ENCODE results near the gene PTPRJ.
"Not testable (repeated sequence)": the region's sequence is repeated elsewhere in the genome, so short reads cannot be mapped to it uniquely, and the experiment has no call there.

The PTPRJ gene

DNA sequence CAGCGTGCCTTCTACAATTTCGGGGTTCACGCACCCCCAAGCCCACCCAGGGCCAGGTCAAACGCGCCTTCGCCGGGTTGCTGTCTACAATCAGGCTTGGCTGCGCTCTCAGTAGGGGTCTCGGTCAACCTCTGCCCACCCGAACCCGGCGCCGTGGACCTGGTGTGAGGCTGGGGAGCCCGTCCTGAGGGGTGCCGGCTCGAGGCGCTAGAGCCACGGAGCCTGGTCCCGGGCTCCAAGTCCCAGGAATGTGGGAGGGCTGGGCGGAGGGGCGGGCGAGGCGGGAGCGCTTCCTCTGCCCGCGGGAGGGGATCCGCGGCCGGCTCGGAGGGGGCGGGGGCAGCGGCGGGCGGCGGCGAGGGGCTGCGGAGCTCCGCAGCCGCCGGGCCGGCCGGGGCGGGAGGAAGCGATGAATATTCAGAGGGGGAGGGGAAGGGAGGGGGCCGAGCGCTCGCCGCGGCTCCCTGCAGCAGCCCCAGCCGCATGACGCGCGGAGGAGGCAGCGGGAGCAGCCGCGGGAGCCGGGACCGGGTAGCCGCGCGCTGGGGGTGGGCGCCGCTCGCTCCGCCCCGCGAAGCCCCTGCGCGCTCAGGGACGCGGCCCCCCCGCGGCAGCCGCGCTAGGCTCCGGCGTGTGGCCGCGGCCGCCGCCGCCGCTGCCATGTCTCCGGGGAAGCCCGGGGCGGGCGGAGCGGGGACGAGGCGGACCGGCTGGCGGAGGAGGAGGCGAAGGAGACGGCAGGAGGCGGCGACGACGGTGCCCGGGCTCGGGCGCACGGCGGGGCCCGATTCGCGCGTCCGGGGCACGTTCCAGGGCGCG is at the start of gene PTPRJ:
TSS of gene PTPRJ (plus strand) at position 472 of the 819 bp plus-strand sequence. CDS start 354 bp downstream, outside the sequence.
- DNase-seq (ENCODE audit: low spot score): peak; percentile 41

DNA sequence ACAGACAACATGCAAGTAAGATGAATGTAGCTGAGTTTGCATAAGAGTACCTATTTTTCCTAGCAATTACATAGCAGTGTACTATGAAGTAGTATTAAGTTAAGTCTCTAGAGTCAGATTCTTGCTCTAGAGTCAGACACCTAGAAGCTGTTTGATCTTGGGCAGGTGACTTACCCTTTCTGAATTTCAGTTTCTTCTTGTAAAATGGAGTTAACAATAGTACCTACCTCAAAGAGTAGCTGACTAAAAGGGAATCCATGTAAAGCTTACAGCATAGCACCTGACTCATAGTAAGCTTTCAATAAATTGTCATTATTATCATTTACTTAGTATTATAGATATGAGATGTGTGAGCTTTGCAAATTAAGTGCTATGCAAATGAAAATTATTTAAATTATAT is 47.8 kb upstream of the PTPRJ start:
- DNase-seq (ENCODE audit: low spot score): no peak

DNA sequence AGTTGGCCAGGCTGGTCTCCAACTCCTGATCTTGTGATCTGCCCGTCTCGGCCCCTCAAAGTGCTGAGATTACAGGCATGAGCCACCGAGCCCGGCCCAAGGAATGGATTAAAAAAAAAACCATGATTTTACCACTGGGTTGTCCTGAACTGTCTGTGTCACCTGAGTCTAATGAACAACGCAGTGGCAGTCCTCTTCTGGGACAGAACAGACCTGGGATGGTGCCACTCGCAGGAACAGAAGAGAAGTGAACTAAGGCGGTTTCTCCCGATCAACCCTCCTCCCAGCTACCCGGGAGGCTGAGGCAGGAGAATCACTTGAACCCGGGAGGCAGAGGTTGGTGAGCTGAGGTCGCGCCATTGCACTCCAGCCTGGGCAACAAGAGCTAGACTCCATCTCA is 46.6 kb upstream of the PTPRJ start:
- DNase-seq (ENCODE audit: low spot score): not testable (repeated sequence)

DNA sequence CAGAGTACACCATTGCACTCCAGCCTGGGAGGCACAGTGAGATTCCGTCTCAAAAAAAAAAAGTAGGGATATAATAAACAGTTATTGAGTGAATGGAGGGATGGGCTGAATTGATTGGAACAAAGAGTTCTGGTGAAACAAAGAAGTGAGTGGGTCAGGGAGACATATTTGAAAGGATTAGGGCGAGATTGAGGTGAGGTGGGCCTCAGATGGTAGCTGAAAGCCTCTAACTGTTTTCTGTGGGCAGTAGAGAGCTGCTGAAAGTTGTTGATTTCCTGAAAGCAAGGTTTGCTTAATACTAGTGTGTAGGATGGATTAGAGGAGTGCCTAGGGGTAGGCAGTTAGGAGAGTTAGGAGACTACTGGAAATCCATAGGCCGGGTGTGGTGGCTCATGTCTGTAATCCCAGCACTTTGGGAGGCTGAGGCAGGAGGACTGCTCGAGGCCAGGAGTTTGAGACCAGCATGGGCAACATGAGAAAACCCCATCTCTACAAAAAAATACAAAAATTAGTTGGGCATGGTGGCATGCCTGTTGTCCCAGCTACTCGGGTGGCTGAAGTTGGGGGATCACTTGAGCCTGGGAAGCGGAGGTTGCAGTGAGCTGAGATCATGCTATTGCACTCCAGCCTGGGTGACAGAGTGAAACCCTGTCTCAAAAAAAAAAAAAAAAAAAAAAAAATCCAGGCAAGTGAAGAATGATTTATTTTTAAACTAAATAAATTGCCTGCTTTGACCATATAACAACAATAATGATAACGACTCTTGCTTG is 41.4 kb upstream of the PTPRJ start:
- DNase-seq (ENCODE audit: low spot score): no peak

DNA sequence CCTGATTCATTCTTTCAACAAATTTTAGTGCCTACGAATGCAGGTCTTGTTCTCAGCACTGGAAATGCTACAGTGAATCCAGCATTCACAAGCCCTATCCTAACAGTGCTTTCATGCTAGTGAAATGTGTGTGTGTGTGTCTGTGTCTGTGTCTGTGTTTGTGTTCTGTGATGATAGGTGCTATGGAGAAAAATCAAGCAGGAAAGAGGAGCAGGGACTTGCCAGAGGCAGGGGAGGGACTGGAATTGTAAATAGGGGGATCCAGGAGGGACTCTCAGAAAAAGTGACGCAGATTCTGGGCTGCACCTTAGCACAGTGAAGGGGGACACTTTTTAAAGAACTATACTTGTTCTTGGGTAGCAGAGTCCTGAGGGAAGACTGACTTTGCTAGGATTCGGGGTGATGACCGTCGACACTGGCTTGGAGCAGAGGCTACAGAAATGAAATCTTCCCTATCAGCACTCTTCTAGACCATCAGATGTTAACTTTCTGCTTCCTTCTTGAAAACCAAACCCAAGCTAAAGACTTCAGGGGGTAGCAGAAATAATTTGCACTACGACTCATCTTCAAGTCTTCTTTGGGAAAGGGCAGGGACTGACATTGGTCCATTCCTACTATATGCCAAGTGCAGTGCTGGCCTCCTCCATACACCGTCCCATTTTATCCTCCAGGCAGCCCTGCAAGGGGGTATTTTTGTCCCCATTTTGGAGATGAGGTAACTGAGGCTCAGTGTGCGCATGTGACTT is 39.3 kb upstream of the PTPRJ start:
- DNase-seq (ENCODE audit: low spot score): no peak

DNA sequence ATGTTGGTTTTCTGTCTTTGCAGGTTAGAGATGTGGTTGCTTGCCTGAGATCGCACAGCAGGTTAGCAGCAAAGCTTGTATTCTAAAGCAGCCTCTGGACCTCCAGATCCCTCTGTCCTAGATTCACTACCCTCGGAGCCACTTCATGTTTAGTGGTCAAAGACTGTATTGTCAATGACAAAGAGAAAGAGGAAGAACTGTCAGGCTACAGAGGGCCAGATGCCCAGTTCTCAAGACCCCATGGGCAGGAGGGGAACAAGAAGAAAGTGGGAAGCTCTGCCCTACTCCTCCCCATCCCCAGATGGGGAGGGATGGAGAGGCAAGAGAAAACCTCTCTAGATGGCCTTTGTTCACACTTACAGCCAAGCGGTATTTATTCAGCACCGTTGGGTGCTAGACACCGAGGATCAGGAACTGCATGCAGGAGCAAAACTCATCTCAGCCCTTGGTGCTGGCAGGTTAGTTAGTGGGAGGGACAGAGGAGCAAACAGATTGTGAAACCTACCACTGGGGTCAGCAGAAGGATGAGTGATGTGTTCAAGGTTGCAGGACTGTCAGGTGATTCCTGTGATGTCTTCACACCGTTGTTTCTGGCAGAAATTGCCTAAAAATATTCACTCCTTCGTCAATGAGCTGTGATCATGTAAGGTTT is 38.3 kb upstream of the PTPRJ start:
- DNase-seq (ENCODE audit: low spot score): no peak

DNA sequence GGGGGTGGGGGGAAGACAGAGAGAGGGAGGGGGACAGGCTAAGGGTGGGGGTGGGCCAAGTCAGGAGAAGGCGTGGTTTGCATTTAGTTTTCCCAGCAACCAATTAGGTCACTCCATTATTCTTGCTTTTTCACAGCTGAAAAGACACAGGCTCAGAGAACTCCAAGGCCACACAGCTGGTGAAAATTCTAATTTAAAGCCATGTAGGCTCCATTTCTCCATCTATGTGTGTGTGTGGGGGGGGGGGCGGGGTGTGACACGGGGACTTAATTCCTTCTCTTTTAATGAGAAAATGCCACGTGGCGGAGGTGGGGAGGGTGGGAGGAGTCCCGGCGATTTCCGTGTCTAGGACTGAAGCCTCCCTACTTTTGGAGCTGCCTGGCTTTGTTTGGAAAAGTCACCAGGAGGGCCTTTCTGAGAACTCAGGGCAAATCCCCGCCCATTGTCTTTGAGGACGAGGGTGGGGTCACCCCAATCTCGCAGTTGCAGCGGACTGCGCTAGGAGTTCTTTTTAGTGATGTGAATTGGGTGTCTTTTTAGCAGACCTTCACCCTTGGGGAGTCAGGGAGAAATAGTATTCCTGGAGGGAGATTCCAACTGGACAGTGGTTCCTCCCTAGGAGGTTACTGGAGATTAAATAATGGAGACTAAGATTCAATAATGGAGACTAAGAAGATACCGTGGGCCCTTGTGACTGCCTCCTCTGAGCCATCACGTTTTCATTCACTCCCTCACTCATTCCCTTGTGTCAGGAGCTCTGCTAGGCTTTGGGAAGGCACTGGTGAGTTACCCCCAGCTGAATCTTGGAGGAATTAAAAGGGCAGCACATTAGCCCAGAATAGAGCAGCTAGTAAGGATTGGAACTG is 36.4 kb upstream of the PTPRJ start:
- DNase-seq (ENCODE audit: low spot score): no peak

DNA sequence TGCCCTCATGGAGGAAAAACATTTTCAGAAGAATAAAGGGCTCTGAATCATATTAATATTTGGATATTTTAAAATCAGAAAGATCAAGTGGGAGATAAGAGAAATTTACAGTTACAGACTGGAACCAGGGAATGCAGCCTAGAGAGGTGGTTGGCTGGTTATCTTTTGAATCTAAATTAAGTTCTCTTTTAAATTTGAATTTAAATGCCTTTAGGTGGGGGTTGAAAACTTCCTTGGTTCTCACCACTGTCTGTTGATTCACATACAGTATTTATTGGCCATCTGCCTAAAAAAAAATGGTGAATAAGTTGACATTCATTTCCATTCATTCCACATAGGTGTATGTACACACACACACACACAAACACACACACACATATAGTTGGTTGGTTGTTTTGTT is 35.7 kb upstream of the PTPRJ start:
- no peak for DNase-seq (ENCODE audit: low spot score)

DNA sequence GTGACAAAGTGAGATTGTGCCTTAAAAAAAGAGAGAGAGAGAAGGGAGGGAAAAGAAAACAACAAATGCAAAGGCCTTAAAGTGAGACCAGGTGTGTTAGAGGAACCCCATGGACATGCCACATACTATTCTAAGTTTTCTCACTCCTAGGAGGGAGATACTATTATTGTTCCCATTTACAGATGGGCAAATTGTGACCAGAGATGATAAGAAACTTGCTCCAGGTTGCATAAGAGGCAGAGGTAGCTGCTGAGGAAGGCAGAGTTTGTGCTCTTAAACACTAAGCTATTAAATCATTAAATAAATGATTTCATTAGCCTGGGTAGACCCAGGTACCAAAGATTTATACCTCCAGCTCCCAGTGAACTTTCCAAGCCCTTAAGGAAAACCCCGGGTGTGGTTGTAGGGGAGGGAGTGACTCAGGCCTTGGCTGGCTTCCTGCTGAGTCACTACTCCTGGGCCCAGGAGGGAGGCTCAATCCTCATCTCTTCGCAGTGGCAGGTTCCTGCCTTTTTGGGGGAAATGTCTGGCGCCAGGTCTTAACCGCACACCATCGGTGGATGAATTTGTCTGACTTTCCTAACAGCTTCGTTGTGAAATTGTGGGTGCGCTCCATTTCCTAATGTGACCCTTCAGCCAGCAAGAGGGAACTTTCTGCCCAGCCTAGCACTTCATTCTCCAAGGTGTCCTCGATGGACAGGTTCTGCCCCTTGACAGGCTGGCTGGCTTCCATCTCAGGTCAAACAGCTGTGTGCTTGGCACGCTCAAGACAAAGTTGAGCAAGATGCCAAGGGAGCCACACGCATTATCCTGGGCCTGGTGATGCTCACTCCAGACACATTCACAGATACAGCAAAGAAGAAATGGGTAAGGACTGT is 33.4 kb upstream of the PTPRJ start:
- peak; percentile 91 for DNase-seq (ENCODE audit: low spot score)

DNA sequence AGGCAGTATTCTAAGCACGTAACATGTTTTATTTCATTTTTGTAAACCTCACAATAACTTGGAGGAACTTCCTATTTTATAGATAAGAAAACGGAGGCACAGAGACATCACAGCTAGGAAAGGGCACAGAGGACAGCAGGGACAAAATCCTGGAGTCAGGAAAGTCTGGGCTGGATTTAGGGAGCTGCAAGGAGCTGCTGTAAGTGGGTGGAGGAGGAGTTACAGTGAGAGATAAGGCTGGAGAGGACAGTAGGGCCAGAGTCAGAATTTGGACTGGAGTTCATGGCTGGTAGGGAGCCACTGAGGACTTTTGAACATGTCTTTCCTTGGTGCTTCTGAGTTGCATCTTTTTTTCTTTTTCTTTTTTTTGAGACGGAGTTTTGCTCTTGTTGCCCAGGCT is 32.2 kb upstream of the PTPRJ start:
- no peak for DNase-seq (ENCODE audit: low spot score)

DNA sequence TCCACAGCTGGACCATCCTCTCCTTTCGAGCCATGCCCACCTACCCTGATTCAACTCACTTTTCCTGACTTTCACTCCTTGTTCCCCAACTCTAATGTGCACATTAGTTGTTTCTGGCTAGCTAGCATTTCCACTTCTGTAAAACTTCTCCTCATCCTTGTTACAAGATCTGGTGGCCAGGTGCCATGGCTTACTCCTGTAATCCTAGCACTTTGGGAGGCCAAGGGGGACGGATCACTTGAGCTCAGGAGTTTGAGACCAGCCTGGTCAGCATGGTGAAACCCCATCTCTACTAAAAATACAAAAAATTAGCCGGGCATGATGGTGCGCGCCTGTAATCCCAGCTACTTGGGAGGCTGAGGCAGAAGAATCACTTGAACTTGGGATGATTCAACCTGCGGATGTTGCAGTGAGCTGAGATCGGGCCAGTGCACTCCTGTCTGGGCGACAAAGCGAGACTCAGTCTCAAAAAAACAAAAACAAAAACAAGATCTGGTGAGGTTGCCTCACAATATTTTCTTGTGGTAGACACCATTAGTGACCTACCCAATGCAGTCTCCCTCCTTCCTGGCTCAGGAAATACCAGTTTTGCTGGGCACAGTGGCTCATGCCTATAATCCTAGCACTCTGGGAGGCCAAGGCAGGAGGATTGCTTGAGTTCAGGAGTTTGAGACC is 31.2 kb upstream of the PTPRJ start:
- not testable (repeated sequence) for DNase-seq (ENCODE audit: low spot score)

DNA sequence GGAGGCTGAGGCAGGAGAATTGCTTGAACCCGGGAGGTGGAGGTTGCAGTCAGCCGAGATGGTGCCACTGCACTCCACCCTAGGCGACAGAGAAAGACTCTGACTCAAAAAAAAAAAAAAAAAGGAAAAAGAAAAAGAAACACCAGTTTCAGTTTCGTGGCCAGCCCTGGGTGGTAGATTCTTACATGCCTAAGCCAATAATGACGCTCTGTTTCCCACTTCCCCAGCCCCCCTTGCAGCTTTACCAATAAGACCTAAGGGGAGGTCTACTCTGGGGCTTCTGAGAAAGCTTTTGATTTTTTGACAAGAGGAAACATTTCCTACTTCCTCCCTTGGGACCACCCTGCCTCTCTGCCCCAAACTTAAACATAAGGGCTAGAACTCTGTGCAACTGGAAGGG is 30.0 kb upstream of the PTPRJ start:
- no peak for DNase-seq (ENCODE audit: low spot score)

DNA sequence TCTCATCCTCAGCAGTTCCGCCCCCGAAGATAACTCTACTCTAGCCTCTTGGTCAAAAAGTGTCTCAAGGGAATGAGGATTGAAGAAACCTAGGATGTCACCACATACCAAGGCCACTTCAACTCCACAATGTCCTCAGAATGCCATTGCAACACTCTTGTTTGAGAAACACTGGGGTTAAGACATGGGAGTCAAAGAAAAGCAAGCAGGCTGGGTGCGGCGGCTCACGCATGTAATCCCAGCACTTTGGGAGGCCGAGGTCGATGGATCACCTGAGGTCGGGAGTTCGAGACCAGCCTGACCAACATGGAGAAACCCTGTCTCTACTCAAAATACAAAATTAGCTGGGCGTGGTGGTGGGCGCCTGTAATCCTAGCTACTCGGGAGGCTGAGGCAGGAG is 28.9 kb upstream of the PTPRJ start:
- not testable (repeated sequence) for DNase-seq (ENCODE audit: low spot score)

DNA sequence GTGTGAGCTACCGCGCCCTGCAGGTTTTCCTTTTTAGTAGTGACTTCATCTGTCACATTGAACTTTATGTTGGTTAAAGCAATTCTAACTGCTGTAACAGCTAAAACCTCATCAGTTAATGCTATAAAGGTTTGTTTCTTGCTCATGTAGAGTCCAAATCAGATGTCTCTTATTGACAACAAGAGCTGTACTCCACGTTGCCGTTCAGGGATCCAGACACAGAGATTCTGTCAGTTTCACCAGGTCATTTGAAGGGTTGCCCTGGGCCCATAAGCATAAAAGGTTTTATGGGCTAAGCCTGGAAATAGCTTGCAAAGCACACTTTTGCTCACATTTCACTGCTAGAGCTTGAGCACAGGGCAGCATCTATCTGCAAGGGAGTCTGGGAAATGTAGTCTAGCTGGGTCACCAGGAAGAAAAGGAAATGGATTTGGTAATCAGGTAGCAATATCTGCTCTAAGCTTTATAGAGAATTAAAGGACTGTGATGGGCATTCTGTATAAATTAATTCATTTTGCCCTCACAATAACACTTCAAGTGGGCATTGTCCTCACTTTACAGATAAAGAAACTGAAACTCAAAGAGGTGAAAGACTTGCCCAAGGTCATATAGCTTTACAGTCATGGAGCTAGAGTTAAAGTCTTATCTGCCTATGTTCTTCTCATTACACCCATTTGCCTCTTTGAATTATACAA is 25.2 kb upstream of the PTPRJ start:
- no peak for DNase-seq (ENCODE audit: low spot score)

DNA sequence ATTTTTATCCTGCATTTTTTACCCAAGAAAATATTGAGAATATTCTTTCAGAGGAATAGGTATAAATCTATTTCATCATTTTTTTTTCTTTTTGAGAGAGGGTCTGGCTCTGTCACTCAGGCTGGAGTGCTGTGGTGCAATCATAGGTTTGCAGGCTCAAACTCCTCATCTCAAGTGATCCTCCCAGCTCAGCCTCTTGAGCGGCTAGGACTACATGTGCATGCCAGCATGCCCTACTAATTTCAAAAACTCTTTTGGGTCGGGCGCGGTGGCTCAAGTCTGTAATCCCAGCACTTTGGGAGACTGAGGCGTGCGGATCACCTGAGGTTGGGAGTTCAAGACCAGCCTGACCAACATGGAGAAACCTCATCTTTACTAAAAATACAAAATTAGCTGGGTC is 20.3 kb upstream of the PTPRJ start:
- no peak for DNase-seq (ENCODE audit: low spot score)

DNA sequence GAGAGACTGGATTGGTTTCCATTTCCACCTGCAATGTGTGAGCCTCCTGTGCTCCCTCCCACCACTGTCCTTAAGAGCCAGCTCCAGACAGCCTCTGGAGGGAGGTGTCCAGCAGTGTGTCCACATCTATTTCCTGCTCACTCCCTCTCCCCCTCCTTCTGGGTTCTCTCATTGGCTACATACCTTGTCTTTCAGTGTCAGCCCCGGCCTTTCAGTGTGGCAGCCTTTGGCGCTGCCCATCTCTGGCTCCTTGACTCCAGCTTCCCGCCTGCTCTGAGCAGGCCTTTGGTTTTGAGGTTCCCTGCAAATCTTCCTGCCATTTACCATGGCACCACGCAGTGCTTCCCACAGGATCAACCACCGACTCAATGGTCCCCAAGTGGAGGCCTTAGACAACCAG is 19.0 kb upstream of the PTPRJ start:
- no peak for DNase-seq (ENCODE audit: low spot score)

DNA sequence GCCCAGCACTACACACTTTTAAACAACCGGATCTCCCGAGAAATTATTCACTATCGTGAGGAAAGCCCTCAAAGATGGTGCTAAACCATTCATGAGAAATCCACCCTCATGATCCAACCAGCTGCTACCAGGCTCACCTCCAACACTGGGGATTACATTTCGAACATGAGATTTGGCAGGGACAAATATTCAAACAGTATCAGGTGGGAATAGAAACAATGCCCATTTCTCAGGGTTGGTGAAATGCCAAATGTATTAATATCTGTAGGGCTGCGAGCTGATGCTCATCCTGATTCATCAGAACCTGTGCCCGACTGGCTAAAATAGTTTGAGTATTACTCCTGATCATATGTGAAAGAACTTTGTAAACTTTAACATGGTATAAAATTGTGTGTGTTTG is 15.8 kb upstream of the PTPRJ start:
- no peak for DNase-seq (ENCODE audit: low spot score)

DNA sequence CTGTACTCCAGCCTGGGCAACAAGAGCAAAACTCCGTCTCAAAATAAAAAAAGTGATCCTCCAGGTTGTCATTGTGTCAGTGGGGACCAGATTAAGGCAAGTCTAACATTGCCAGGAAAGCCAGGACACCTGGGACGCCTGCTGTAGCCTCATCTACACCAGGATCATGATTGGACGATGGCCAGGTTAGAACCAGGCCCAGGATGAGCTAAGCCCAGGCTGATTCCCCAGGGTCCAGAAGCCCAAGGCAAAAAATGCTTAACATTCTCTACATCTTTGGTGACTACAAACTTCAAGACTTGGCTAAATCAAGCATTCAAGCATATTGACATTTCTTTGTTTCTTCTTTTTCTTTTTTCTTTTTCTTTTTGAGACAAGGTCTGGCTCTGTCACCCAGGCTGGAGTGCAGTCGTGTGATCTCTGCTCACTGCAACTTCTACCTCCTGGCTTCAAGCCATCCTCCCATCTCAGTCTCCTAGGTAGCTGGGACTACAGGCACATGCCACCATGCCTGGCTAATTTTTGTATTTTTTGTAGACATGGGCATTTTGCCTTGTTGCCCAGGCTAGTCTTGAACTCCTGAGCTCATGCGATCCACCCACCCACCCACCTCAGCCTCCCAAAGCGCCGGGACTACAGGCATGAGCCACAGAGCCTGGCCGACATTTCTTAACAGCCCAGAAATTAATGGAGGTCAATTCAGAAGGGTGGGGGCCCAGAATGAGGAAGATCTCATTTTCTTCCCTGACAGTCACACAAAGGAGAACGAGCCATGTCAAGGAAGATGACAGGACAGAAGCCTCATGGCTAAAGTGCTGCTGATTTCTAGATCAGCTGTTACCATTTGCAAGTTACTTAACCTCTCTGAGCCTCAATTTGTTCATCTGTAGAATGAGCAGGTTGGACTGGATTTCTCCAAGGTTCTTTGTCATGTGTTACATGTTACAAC is 12.5 kb upstream of the PTPRJ start:
- DNase-seq (ENCODE audit: low spot score): no peak
